Liver (tissue), 9 donors: ENCODE measurements around the gene NSUN3. TPM values are rescaled to one million over a fixed set of nuclear protein-coding genes. Genes with fewer than 3 reads are reported as not detected.

Experiments
- DNase-seq: peaks from one replicate; pipeline ENCODE4 v3.0.0-alpha.2; 2017; ENCODE audit warnings: low spot score
- H3K27ac ChIP-seq, 2 donors: one replicate each; pipeline ENCODE4 v1.7.0; 2013; ENCODE audit warnings: inconsistent platforms in 2 of 2, low read length in 2 of 2, control low read depth in 1 of 2, low read depth in 1 of 2, mild to moderate bottlenecking in 1 of 2
- H3K27me3 ChIP-seq, 4 donors: one replicate each; pipeline versions ENCODE4 v1.6.1 to v1.7.0; 2013; ENCODE audit warnings: low read length in 3 of 4, inconsistent platforms in 1 of 4, mild to moderate bottlenecking in 1 of 4, moderate library complexity in 1 of 4; ENCODE audit not compliant: control insufficient read depth in 4 of 4, insufficient read depth in 4 of 4
- H3K36me3 ChIP-seq, 4 donors: one replicate each; pipeline versions ENCODE4 v1.6.1 to v1.7.0; 2013; ENCODE audit warnings: low read length in 3 of 4, mild to moderate bottlenecking in 3 of 4, low read depth in 1 of 4, moderate library complexity in 1 of 4; ENCODE audit not compliant: control insufficient read depth in 4 of 4, insufficient read depth in 3 of 4
- H3K4me1 ChIP-seq, 4 donors: one replicate each; pipeline versions ENCODE4 v1.6.1 to v1.7.0; 2013; ENCODE audit warnings: low read length in 3 of 4, mild to moderate bottlenecking in 3 of 4, moderate library complexity in 1 of 4; ENCODE audit not compliant: control insufficient read depth in 4 of 4, insufficient read depth in 4 of 4
- H3K4me3 ChIP-seq, 3 donors: one replicate each; pipeline versions ENCODE4 v1.6.1 to v1.7.0; 2013; ENCODE audit warnings: low read length in 3 of 3, control low read depth in 1 of 3, low read depth in 1 of 3, mild to moderate bottlenecking in 1 of 3
- H3K9ac ChIP-seq, 2 donors: one replicate each; pipeline ENCODE4 v1.7.0; 2013; ENCODE audit warnings: low read length in 2 of 2, mild to moderate bottlenecking in 2 of 2, moderate library complexity in 2 of 2, control low read depth in 1 of 2, low read depth in 1 of 2
- H3K9me3 ChIP-seq, 4 donors: one replicate each; pipeline versions ENCODE4 v1.6.1 to v1.7.0; 2013; ENCODE audit warnings: low read length in 3 of 4; ENCODE audit not compliant: control insufficient read depth in 4 of 4
- CTCF ChIP-seq: fragments of 150-350 bp; IDR thresholded peaks from 2 replicates; pipeline ENCODE4 v1.5.1; 2017; ENCODE audit warnings: improper control_type of control experiment, low read depth, low read length; ENCODE audit not compliant: missing input control
- FOXA1 ChIP-seq: IDR thresholded peaks from 2 replicates; pipeline ENCODE4 v1.6.1; 2016; ENCODE audit warnings: antibody characterized with exemption
- GABPA ChIP-seq, 2 donors: IDR thresholded peaks in 1 of 2; conservative IDR thresholded peaks in 1 of 2; 2 replicates each; pipeline ENCODE4 v1.6.1; 2016; ENCODE audit warnings: antibody characterized with exemption in 2 of 2, mild to moderate bottlenecking in 1 of 2, moderate library complexity in 1 of 2
- HNF4A ChIP-seq, 2 donors: conservative IDR thresholded peaks; 2 replicates each; pipeline ENCODE4 v1.6.1; 2016; ENCODE audit warnings: antibody characterized with exemption in 2 of 2, mild to moderate bottlenecking in 2 of 2
- MAX ChIP-seq: IDR thresholded peaks from 2 replicates; pipeline ENCODE4 v1.6.1; 2016; ENCODE audit warnings: antibody characterized with exemption
- RAD21 ChIP-seq, 2 donors: IDR thresholded peaks; 2 replicates each; pipeline ENCODE4 v1.6.1; 2016; ENCODE audit warnings: antibody characterized with exemption in 2 of 2, mild to moderate bottlenecking in 2 of 2
- REST ChIP-seq: IDR thresholded peaks from 2 replicates; pipeline ENCODE4 v1.6.1; 2016; ENCODE audit warnings: antibody characterized with exemption, mild to moderate bottlenecking
- RXRA ChIP-seq, 2 donors: IDR thresholded peaks; 2 replicates each; pipeline ENCODE4 v1.6.1; 2017 to 2018; ENCODE audit warnings: antibody characterized with exemption in 2 of 2, mild to moderate bottlenecking in 1 of 2
- SP1 ChIP-seq: IDR thresholded peaks from 2 replicates; pipeline ENCODE4 v1.6.1; 2018; ENCODE audit warnings: antibody characterized with exemption, mild to moderate bottlenecking
- YY1 ChIP-seq: IDR thresholded peaks from 2 replicates; pipeline ENCODE4 v1.6.1; 2016; ENCODE audit warnings: antibody characterized with exemption, mild to moderate bottlenecking
- whole genome bisulfite sequencing: extraction: QIAGEN DNeasy Blood & Tissue Kit; methylation state at CpG from one replicate; pipeline ENCODE4 v1.1.7; 2013; 5-methylcytosine and 5-hydroxymethylcytosine counted together
- polyA plus RNA-seq, 2 donors: library from polyadenylated mRNA; stranded (reverse) in 1 of 2; unstranded in 1 of 2; fragments of 200-250 nt in 1 of 2; fragments of >200 nt in 1 of 2; fragmentation: Nextera tagmentation in 1 of 2; extraction: Ambion mirVana in 1 of 2; gene quantifications; one replicate each; pipeline versions ENCODE4 v1.2.1 to v1.2.3, GENCODE V29; 2013 to 2015
- total RNA-seq, 2 donors: library from RNA; depleted of rRNA; stranded (reverse); fragments of >200 nt; gene quantifications; one replicate each; pipeline ENCODE4 v1.2.3, GENCODE V29; 2014
- donor health status: healthy.
- donor health status: healthy.
- donor health status: healthy.
- donor health status: healthy.
- donor health status: healthy.

NSUN3 gene
- total and polyA plus RNA-seq, 4 donors: 3.8 to 14.6 (median 8.1) TPM

- H3K27me3 ChIP-seq: no peaks in the 10 kb centered on the region
- H3K4me1 ChIP-seq: peaks cover 0 to 22% (median 13%) of the 10 kb centered on the region in 4 donors
- H3K27ac ChIP-seq: no peak overlapping the region
- no peak for DNase-seq
- H3K9ac ChIP-seq: no peak overlapping the region
- WGBS: 82% methylated on average over 1 of the region's 1 CpG
- H3K9me3 ChIP-seq: no peaks in the 10 kb centered on the region
- peaks cover 3 to 6% (median 3%) of the 10 kb centered on the region in 4 donors for H3K36me3 ChIP-seq
- TF ChIP-seq HNF4A (conservative IDR thresholded peaks at IDR 0.05) (no peak), YY1 (no peak)
- no peak overlapping the region for H3K4me3 ChIP-seq
These were observed 2.3 kb downstream of the NSUN3 start for GRCh38 chr3:94065122-94065521.

- TF ChIP-seq REST (no peak), SP1 (no peak), CTCF (no peak), RAD21 (IDR thresholded peaks at IDR 0.05) (no peak), RXRA (IDR thresholded peaks at IDR 0.05) (no peak), GABPA (IDR thresholded peaks at IDR 0.05 in 1 of 2, conservative IDR thresholded peaks at IDR 0.05 in 1 of 2) (no peak), MAX (no peak), FOXA1 (no peak)
- no peak for DNase-seq
- peaks cover 0 to 22% (median 13%) of the 10 kb centered on the region in 4 donors for H3K4me1 ChIP-seq
- no peak overlapping the region for H3K27ac ChIP-seq
- peaks cover 0 to 3% (median 2%) of the 10 kb centered on the region in 4 donors for H3K36me3 ChIP-seq
- no peak overlapping the region for H3K4me3 ChIP-seq
- H3K27me3 ChIP-seq: no peaks in the 10 kb centered on the region
- H3K9me3 ChIP-seq: no peaks in the 10 kb centered on the region
- WGBS: 91% methylated on average over 1 of the region's 1 CpG
- H3K9ac ChIP-seq: no peak overlapping the region
These were observed 3.1 kb downstream of the NSUN3 start for GRCh38 chr3:94065819-94066480.
